Activated B cell treated with CpG ODN at 0.5 μM for 24 hours (primary cell): Measurements from ENCODE around the gene THAP3. TPM values are rescaled to one million over a fixed set of nuclear protein-coding genes. Genes with fewer than 3 reads are reported as not detected.

Experiments
- ATAC-seq: fragments of 200-7000 bp; cut with Tn5 transposase; one replicate; pipeline ENCODE4 v1.10.0; 2021; ENCODE audit warnings: low read depth, mild to moderate bottlenecking, moderate library complexity
- CTCF ChIA-PET: fragments of 350-600 bp; sonication (Branson Sonifier 250); formaldehyde crosslinking; loops from one replicate; lab custom pipeline; 2021; ENCODE audit warnings: antibody characterized with exemption; lab: Charles Lee
- POLR2A ChIA-PET: fragments of 350-600 bp; sonication (Branson Sonifier 250); formaldehyde crosslinking; loops from one replicate; lab custom pipeline; 2021; ENCODE audit warnings: antibody characterized with exemption; lab: Charles Lee
- DNase-seq: peaks from one replicate; pipeline ENCODE4 v3.0.0; 2022
- H3K27ac Mint-ChIP-seq: one replicate; pipeline ENCODE4 v1.8.0; 2020; ENCODE audit warnings: mixed read lengths
- H3K27me3 Mint-ChIP-seq: one replicate; pipeline ENCODE4 v1.8.0; 2021; ENCODE audit warnings: mixed read lengths
- H3K36me3 Mint-ChIP-seq: one replicate; pipeline ENCODE4 v1.8.0; 2021; ENCODE audit warnings: low read depth, mixed read lengths
- H3K4me1 Mint-ChIP-seq: one replicate; pipeline ENCODE4 v1.8.0; 2021; ENCODE audit warnings: mixed read lengths
- H3K4me3 Mint-ChIP-seq: one replicate; pipeline ENCODE4 v1.8.0; 2020; ENCODE audit warnings: mild to moderate bottlenecking, mixed read lengths
- H3K9me3 Mint-ChIP-seq: one replicate; pipeline ENCODE4 v1.8.0; 2020; ENCODE audit warnings: mixed read lengths
- CTCF ChIP-seq: fragments of 200-600 bp; IDR thresholded peaks from one replicate; pipeline ENCODE4 v1.8.0; 2022; ENCODE audit warnings: antibody characterized with exemption, mild to moderate bottlenecking
- intact Hi-C: fragments of 100-400 bp; cut with micrococcal nuclease; formaldehyde crosslinking; loops from one replicate; pipeline ENCODE4 v1.15.1; 2024
- total RNA-seq: library from RNA; stranded (reverse); gene quantifications from 2 replicates; pipeline ENCODE4 v1.2.3, GENCODE V29; 2022

THAP3 gene
- total RNA-seq, 1 donor from 2014 or later, result 21.3 TPM

DNA sequence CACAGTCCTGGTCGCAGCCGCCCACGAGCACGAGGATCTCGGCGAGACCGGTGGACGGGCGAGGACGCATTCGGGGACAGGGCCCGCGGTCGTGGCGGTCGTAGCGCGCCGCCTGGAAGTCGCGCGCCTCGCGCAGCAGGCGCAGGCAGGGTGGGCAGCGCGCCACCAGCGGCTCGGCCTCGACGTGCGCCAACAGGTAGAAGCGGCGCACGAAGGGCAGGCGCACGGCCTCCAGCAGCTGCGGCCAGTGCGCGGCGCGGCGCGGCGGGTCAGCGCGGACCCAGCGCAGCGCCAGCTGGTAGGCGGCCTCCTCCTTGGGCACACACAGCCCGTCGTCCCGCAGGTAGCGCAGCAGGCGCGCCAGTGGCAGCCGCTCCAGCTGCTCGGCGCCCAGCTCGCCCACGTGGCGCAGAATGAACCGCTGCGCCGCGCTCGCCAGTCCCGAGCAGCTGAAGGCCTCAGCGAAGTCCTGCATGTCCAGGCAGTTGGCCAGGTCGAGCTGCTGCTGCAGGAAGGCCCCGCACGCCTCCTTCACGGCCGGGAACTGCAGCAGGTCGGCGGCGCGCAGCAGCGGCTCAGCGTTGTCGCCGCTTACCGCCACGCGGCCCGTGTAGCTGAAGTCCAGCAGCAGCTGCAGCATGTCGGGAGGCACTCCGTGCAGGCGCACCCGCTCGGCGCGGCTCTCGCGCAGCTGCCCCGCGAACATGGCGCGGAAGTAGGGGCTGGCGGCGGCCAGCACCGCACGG lies 22.6 kb upstream of the THAP3 start:
- ChIA-PET CTCF (interaction anchor here (1.0 to 2.9 kb wide), 7 partner anchors 22 to 48 kb away, joined by 3 to 11 read pairs (median 3); partner anchors contain the start of genes NOL9, TAS1R1 and THAP3), POLR2A (interaction anchor here (0.6 to 8.1 kb wide), 10 partner anchors 10 to 410 kb away, joined by 3 to 94 read pairs (median 9); partner anchors contain the start of genes CAMTA1, NOL9, PHF13 and TAS1R1)
- ATAC-seq, result peak; percentile 37
- no peaks in the 10 kb centered on the region for H3K9me3 Mint-ChIP-seq
- no peaks in the 10 kb centered on the region for H3K27me3 Mint-ChIP-seq
- peaks cover 15% of the 10 kb centered on the region for H3K36me3 Mint-ChIP-seq
- peak; percentile 38 for DNase-seq
- H3K27ac Mint-ChIP-seq, result peak overlapping the region; percentile 91
- H3K4me1 Mint-ChIP-seq, result peaks cover 40% of the 10 kb centered on the region
- intact Hi-C loops, result loop anchor here (1.0 kb wide), 2 partner anchors 99 to 183 kb away; partner anchors contain the start of genes CAMTA1 and DNAJC11
- peak overlapping the region; percentile 91 for H3K4me3 Mint-ChIP-seq
- TF ChIP-seq CTCF, result no peak

DNA sequence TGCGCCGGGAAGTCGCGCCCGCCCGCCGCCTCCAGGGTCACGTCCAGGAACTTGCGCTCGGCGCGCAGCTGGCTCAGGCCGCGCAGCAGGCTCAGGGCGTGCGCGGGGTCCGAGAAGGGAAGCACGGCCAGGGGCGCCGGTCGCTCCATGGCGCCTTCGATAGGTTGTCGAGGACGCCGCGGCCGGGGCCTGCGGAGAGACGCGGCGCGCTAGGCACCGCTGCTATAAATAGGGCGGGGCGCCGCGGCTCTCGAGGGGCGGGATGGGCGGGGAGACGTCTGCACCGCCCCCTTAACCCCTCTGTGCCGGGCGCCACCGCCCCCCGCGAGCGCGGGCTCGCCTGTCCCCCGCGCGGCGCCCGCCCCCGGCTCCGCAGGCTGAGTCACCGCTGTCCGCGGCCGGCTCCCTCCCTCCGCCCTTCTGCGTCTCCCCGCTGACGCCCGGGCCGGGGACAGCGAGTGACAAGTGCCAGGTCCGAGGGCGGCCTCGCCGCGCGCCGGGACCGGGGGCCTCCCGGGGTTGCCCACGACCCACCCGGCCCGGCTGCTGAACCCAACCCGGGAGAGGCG lies 21.9 kb upstream of the THAP3 start, which contains the start of gene KLHL21:
Gene KLHL21 (minus strand): TSS at position 201 of the 569 bp plus-strand sequence. CDS start 52 bp downstream, at position 149.
- H3K9me3 Mint-ChIP-seq, result no peaks in the 10 kb centered on the region
- ATAC-seq (peak; percentile 70), DNase-seq (peak; percentile 86)
- peak within 1 kb of the TSS; percentile 96 for H3K27ac Mint-ChIP-seq
- intact Hi-C loops, result loop anchor here (1.0 kb wide), 5 partner anchors 11 to 183 kb away; partner anchors contain the start of genes CAMTA1, NOL9, PHF13 and ZBTB48
- CTCF ChIA-PET, result interaction anchor here (1.0 to 2.9 kb wide), 5 partner anchors 22 to 48 kb away, joined by 3 to 11 read pairs (median 3); partner anchors contain the start of genes NOL9, TAS1R1 and THAP3
- peaks cover 11% of the 10 kb centered on the region for H3K36me3 Mint-ChIP-seq
- POLR2A ChIA-PET, result interaction anchor here (1.0 to 8.1 kb wide), 11 partner anchors 9 to 182 kb away, joined by 3 to 94 read pairs (median 11); partner anchors contain the start of genes CAMTA1, NOL9, PHF13 and TAS1R1
- H3K4me3 Mint-ChIP-seq, result peak within 1 kb of the TSS; percentile 91
- H3K4me1 Mint-ChIP-seq, result peaks cover 40% of the 10 kb centered on the region
- H3K27me3 Mint-ChIP-seq, result no peaks in the 10 kb centered on the region
- no peak for TF ChIP-seq CTCF

GRCh38 chr1:6603238-6603914 lies 21.3 kb upstream of the THAP3 start:
- H3K27me3 Mint-ChIP-seq, result no peaks in the 10 kb centered on the region
- DNase-seq (peak; percentile 60), ATAC-seq (peak; percentile 32)
- intact Hi-C loops, result loop anchor here (1.0 kb wide), 4 partner anchors 10 to 49 kb away; partner anchors contain the start of genes NOL9, PHF13 and ZBTB48
- ChIA-PET CTCF (interaction anchor here (1.1 to 2.9 kb wide), 2 partner anchors 42 to 49 kb away, joined by 3 to 11 read pairs; partner anchors contain the start of genes NOL9 and TAS1R1), POLR2A (interaction anchor here (1.0 to 8.1 kb wide), 10 partner anchors 9 to 181 kb away, joined by 3 to 94 read pairs (median 12); partner anchors contain the start of genes CAMTA1, NOL9, PHF13 and TAS1R1)
- no peaks in the 10 kb centered on the region for H3K9me3 Mint-ChIP-seq
- H3K4me3 Mint-ChIP-seq, result peak overlapping the region; percentile 85
- peak overlapping the region; percentile 96 for H3K27ac Mint-ChIP-seq
- TF ChIP-seq CTCF, result no peak
- peaks cover 8% of the 10 kb centered on the region for H3K36me3 Mint-ChIP-seq
- peaks cover 40% of the 10 kb centered on the region for H3K4me1 Mint-ChIP-seq

- ATAC-seq (no peak), DNase-seq (no peak)
- intact Hi-C loops, result loop anchor here (1.0 kb wide), 4 partner anchors 9 to 50 kb away; partner anchors contain the start of genes NOL9, PHF13 and ZBTB48
- ChIA-PET CTCF (no interaction called here), POLR2A (interaction anchor here (1.1 to 8.1 kb wide), 8 partner anchors 8 to 181 kb away, joined by 3 to 94 read pairs (median 14); partner anchors contain the start of genes CAMTA1, NOL9, PHF13 and TAS1R1)
- Mint-ChIP-seq H3K36me3 (peaks cover 4% of the 10 kb centered on the region), H3K27ac (peak overlapping the region; percentile 96), H3K4me1 (peaks cover 35% of the 10 kb centered on the region), H3K9me3 (no peaks in the 10 kb centered on the region), H3K4me3 (peak overlapping the region; percentile 85), H3K27me3 (no peaks in the 10 kb centered on the region)
- TF ChIP-seq CTCF, result no peak
Observed at GRCh38 chr1:6603915-6604558, 20.6 kb upstream of the THAP3 start.
